GM12891 (cell line): ENCODE measurements around the gene MYO1H.

Experiments used
- PAX5 ChIP-seq: IDR thresholded peaks from 2 replicates; pipeline ENCODE4 v1.6.1; 2011; ENCODE audit warnings: low read length, moderate library complexity, mild to moderate bottlenecking; ENCODE audit not compliant: insufficient read depth, severe bottlenecking
- POLR2A ChIP-seq: IDR thresholded peaks from 2 replicates; pipeline ENCODE4 v1.6.1; 2011; ENCODE audit warnings: low read depth, low read length, control low read depth
- POLR2AphosphoS5 ChIP-seq: IDR thresholded peaks from 2 replicates; pipeline ENCODE4 v1.6.1; 2011; ENCODE audit warnings: low read depth, low read length, control low read depth
- POU2F2 ChIP-seq: IDR thresholded peaks from 2 replicates; pipeline ENCODE4 v1.6.1; 2011; ENCODE audit warnings: low read depth, mild to moderate bottlenecking, control low read depth, low read length, moderate library complexity
- TAF1 ChIP-seq: IDR thresholded peaks from 2 replicates; pipeline ENCODE4 v1.6.1; 2011; ENCODE audit warnings: low read depth, low read length, control low read depth

DNA sequence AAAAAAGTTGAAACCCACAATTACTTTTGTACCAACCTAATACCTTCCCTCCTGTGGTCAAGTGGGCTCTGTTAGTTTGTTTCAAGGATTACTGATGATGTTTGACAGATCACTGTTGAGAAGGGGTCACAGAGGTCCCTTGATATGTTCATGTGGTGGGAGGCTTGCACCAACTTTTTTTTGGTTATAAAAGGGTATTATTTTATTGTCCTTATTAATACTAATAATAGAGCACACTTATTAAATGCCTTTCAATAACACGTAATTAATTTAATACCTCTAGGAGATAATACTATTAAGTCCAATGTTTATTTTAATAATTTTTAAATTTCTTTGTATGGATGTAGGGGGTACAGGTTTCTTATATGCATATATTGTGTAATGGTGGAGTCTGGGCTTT is 134.2 kb downstream of the MYO1H start:
- TF ChIP-seq POLR2A (no peak), POLR2AphosphoS5 (no peak), TAF1 (no peak), PAX5 (no peak), POU2F2 (no peak)
